DOHH2 (cell line): ENCODE results near the gene CEMIP.

Experiments used
- H3F3A ChIP-seq: fragments of 200-600 bp; sonication (generic), shearing (Covaris generic); 2 replicates; pipeline ENCODE4 v1.6.0; 2016; ENCODE audit warnings: antibody characterized with exemption, mild to moderate bottlenecking; ENCODE audit not compliant: control insufficient read depth, insufficient read depth
- H3K27ac ChIP-seq: fragments of 200-600 bp; sonication (generic); 2 replicates; pipeline ENCODE4 v1.5.1; 2014; ENCODE audit warnings: low read depth, mild to moderate bottlenecking, low read length, moderate library complexity
- H3K27me3 ChIP-seq: fragments of 200-600 bp; sonication (generic); 2 replicates; pipeline ENCODE4 v1.6.1; 2014; ENCODE audit warnings: mild to moderate bottlenecking, low read length, mixed read lengths; ENCODE audit not compliant: control insufficient read depth
- H3K36me3 ChIP-seq: fragments of 200-600 bp; sonication (generic); 2 replicates; pipeline ENCODE4 v1.6.1; 2014; ENCODE audit warnings: mild to moderate bottlenecking, low read length, moderate library complexity, mixed read lengths; ENCODE audit not compliant: control insufficient read depth
- H3K4me1 ChIP-seq: fragments of 200-600 bp; sonication (generic); 2 replicates; pipeline ENCODE4 v1.6.1; 2014; ENCODE audit warnings: mild to moderate bottlenecking, low read length, mixed read lengths; ENCODE audit not compliant: control insufficient read depth
- H3K4me2 ChIP-seq: fragments of 200-600 bp; sonication (generic); 2 replicates; pipeline ENCODE4 v1.6.0; 2014; ENCODE audit warnings: mild to moderate bottlenecking, low read length, moderate library complexity
- H3K4me3 ChIP-seq: fragments of 200-600 bp; sonication (generic); 2 replicates; pipeline ENCODE4 v1.5.1; 2014; ENCODE audit warnings: mild to moderate bottlenecking, low read length, mixed read lengths
- H3K79me2 ChIP-seq: fragments of 200-600 bp; sonication (generic); 2 replicates; pipeline ENCODE4 v1.6.1; 2014; ENCODE audit warnings: mild to moderate bottlenecking, low read length, mixed read lengths; ENCODE audit not compliant: control insufficient read depth
- H3K9me2 ChIP-seq: fragments of 200-600 bp; sonication (generic); replicated peaks from 2 replicates; pipeline ENCODE4 v1.6.1; 2014; ENCODE audit warnings: mild to moderate bottlenecking, low read length, mixed read lengths; ENCODE audit not compliant: control insufficient read depth
- H3K9me3 ChIP-seq: fragments of 200-600 bp; sonication (generic); 2 replicates; pipeline ENCODE4 v1.6.1; 2014; ENCODE audit warnings: antibody characterized with exemption, low read length, mixed read lengths; ENCODE audit not compliant: control insufficient read depth, insufficient read depth
- H4K20me1 ChIP-seq: fragments of 200-600 bp; sonication (generic); 2 replicates; pipeline ENCODE4 v1.6.0; 2014; ENCODE audit warnings: low read depth, mild to moderate bottlenecking, antibody characterized with exemption, low read length, moderate library complexity; ENCODE audit not compliant: control insufficient read depth, insufficient read depth
- CTCF ChIP-seq: fragments of 200-600 bp; sonication (generic); IDR thresholded peaks from one replicate; pipeline ENCODE4 v1.5.1; 2014; ENCODE audit warnings: antibody characterized with exemption, mild to moderate bottlenecking, low read depth, low read length; ENCODE audit not compliant: poor library complexity, severe bottlenecking
- EZH2phosphoT487 ChIP-seq: fragments of 200-600 bp; sonication (generic); IDR thresholded peaks from 2 replicates; pipeline ENCODE4 v1.6.1; 2017; ENCODE audit warnings: borderline replicate concordance, mild to moderate bottlenecking, antibody characterized with exemption, low read length, moderate library complexity, mixed read lengths

Gene CEMIP

GRCh38 chr15:80932513-80932815 lies 153.3 kb downstream of the CEMIP start:
- H3K4me1 ChIP-seq: no peaks in the 10 kb centered on the region
- H3K79me2 ChIP-seq: no peaks in the 10 kb centered on the region
- no peak overlapping the region for H3K27ac ChIP-seq
- no peaks in the 10 kb centered on the region for H3K36me3 ChIP-seq
- H3F3A ChIP-seq: no peaks in the 10 kb centered on the region
- no peaks in the 10 kb centered on the region for H3K27me3 ChIP-seq
- TF ChIP-seq EZH2phosphoT487: no peak
- H3K4me3 ChIP-seq: no peak overlapping the region
- H3K9me3 ChIP-seq: no peaks in the 10 kb centered on the region
- H4K20me1 ChIP-seq: no peaks in the 10 kb centered on the region; the same call in 1 of the 2 replicates
- no peak overlapping the region for H3K4me2 ChIP-seq
- H3K9me2 ChIP-seq: no peaks in the 10 kb centered on the region

- no peak overlapping the region for H3K4me3 ChIP-seq
- no peaks in the 10 kb centered on the region for H3F3A ChIP-seq
- H4K20me1 ChIP-seq: no peaks in the 10 kb centered on the region; the same call in 1 of the 2 replicates
- H3K27ac ChIP-seq: no peak overlapping the region
- H3K9me2 ChIP-seq: no peaks in the 10 kb centered on the region
- H3K4me2 ChIP-seq: no peak overlapping the region
- TF ChIP-seq CTCF (no peak), EZH2phosphoT487 (no peak)
- H3K79me2 ChIP-seq: no peaks in the 10 kb centered on the region
- H3K4me1 ChIP-seq: no peaks in the 10 kb centered on the region
- no peaks in the 10 kb centered on the region for H3K36me3 ChIP-seq
- H3K9me3 ChIP-seq: no peaks in the 10 kb centered on the region
- no peaks in the 10 kb centered on the region for H3K27me3 ChIP-seq
Measured at GRCh38 chr15:80932989-80933388, 153.8 kb downstream of the CEMIP start.

GRCh38 chr15:80934761-80935221 lies 155.6 kb downstream of the CEMIP start:
- Histone ChIP-seq H3K4me2 (no peak overlapping the region), H3K9me2 (no peaks in the 10 kb centered on the region), H3K79me2 (no peaks in the 10 kb centered on the region), H3K36me3 (no peaks in the 10 kb centered on the region), H3K27ac (no peak overlapping the region), H3K4me1 (no peaks in the 10 kb centered on the region), H3K9me3 (no peaks in the 10 kb centered on the region), H3F3A (no peaks in the 10 kb centered on the region), H4K20me1 (no peaks in the 10 kb centered on the region), H3K4me3 (no peak overlapping the region), H3K27me3 (no peaks in the 10 kb centered on the region)
- no peak for TF ChIP-seq EZH2phosphoT487
- TF ChIP-seq CTCF: no peak

- Histone ChIP-seq H3F3A (no peaks in the 10 kb centered on the region), H3K27me3 (no peaks in the 10 kb centered on the region), H3K4me1 (no peaks in the 10 kb centered on the region), H3K9me2 (no peaks in the 10 kb centered on the region), H3K9me3 (no peaks in the 10 kb centered on the region), H3K79me2 (no peaks in the 10 kb centered on the region), H3K4me3 (no peak overlapping the region), H3K36me3 (no peaks in the 10 kb centered on the region), H3K4me2 (no peak overlapping the region), H4K20me1 (no peaks in the 10 kb centered on the region), H3K27ac (no peak overlapping the region)
- TF ChIP-seq EZH2phosphoT487 (no peak), CTCF (peak; percentile 21)
Measured at GRCh38 chr15:80936288-80937078, 157.3 kb downstream of the CEMIP start.
